ENCODE measurements around the gene PTPN14.

Gene PTPN14

DNA sequence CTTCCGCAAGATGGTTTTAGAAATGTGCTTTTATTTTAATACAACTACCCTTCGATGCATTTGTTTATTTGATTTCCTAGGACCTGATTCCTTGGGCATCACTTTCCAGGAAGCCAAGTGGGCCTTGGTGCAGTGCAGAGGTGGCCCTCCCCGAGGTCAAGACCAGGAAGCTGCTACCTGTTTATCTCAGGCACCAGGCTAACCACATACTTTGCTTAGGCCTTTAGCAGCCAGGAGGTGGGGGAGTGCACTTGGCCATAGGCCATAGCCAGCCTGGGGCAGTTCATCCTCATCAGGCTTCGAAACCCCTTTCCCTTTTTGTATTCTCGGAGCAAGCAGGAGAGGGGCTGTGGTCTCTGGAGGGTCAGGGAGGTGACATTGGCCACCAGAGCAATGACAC, 225.0 kb downstream of the PTPN14 start:
- DNase-seq: no peak

DNA sequence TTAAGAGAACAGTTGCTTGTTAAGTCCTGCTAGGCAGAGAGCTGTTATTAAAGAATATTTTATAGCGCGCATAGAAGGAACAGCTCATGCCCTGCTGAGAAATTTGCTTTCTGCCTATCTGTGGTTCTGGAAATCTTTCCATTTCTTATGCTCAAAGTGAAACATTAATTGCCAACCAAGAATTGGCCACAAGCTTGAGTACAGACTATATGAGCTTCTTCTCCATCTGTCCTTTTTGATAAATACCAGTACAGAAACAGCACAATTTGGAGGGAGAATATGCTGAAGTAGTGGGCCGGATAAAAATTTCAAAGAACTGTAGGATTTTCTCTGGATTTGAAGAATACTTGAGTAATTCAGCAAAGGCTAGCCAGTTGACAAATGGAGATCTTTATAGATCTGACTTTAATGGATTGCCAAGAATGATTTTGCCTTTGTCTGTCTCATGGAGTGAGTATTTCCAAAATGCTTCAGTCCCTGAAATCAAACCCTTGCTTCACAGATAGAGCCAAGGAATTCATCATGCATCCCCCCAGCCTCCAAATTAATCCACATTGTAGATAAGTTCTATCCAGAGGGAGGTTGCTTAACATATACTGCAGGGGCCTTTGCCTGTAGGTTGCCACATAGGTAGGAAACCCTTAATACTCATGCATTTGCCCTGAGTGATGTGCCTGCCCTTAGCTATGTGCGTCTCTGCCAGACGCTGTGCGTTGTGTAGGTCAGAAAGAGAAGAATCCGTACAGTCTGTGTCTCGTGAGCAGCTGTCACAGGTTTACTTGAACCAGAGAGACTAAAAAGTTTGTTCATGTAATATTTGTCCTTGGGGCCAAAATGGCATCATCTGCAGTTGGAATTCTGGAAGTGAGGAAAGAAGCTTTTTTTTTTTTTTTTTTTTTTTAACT, 226.3 kb downstream of the PTPN14 start:
- DNase-seq: no peak

- no peak for DNase-seq
Measured at GRCh38 chr1:214321705-214322453, 229.5 kb downstream of the PTPN14 start.

- DNase-seq: no peak
Measured at GRCh38 chr1:214319938-214320337, 231.5 kb downstream of the PTPN14 start.

- no peak for DNase-seq
Measured at GRCh38 chr1:214318956-214319736, 232.3 kb downstream of the PTPN14 start.

- DNase-seq: no peak
Measured at GRCh38 chr1:214318356-214318755, 233.0 kb downstream of the PTPN14 start.

GRCh38 chr1:214317734-214318133, 233.7 kb downstream of the PTPN14 start:
- no peak for DNase-seq

GRCh38 chr1:214317300-214317699, 234.1 kb downstream of the PTPN14 start:
- DNase-seq: no peak

- DNase-seq: no peak
Measured at GRCh38 chr1:214316593-214316992, 234.8 kb downstream of the PTPN14 start.

DNA sequence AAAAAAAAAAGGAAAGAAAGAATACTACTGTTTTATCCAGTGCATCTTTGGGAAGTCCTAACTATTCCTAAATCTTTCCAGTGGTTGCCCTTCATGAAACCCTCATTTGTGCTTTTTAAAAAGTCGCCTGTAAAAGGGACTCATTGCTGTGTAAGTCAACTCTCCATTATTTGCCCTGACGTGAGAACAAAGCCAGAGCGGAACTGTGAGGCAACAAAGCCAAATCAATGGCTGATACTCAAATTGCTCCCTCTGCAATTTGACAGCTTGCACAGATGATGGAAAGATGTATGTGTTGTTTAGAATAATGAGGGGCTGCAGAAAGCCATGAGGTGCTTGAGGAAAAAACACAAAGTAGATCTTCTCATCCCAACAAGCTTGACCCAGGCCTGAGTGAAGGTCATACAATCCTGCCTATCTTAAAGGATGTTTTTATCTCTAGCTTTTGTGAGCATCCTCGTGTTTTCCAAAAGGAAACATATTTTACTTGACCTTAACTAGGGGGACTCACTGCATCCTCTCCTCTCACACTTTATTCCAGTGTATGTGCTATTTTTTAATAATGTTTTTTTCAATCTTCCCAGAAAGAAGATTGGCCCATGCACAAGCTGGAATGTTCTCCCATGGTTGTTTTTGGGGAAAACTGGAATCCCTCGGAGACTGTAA, 237.1 kb downstream of the PTPN14 start:
- no peak for DNase-seq

DNA sequence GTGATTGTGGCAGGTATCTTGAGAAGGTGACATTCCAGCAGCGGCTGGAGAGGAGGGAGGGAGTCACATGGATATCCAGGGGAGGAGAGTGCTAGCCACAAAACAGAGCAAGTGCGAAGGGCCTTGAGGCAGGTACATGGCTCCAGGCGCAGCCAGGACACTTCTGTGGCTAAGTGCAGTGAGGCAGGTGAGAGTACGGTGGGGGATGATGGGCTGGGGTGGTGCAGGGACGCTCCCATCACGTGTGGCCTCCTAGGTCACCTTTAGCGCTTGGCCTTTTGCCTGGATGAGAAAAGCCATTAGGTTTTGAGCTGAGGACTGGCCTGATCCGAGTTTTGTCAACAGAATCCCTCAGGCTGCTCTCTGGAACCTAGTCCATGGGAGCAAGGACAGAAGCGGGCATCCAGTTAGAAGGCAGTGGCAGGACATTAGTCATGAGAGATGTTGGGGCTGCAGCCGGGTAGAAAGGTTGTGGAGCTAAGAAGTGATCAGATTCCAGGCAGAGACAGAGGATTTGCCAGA, 238.8 kb downstream of the PTPN14 start:
- DNase-seq: no peak

- DNase-seq: no peak
Measured at GRCh38 chr1:214310777-214311690, 240.4 kb downstream of the PTPN14 start.

- DNase-seq: no peak
Measured at GRCh38 chr1:214310010-214310409, 241.4 kb downstream of the PTPN14 start.

GRCh38 chr1:214306269-214306668, 245.1 kb downstream of the PTPN14 start:
- no peak for DNase-seq

DNA sequence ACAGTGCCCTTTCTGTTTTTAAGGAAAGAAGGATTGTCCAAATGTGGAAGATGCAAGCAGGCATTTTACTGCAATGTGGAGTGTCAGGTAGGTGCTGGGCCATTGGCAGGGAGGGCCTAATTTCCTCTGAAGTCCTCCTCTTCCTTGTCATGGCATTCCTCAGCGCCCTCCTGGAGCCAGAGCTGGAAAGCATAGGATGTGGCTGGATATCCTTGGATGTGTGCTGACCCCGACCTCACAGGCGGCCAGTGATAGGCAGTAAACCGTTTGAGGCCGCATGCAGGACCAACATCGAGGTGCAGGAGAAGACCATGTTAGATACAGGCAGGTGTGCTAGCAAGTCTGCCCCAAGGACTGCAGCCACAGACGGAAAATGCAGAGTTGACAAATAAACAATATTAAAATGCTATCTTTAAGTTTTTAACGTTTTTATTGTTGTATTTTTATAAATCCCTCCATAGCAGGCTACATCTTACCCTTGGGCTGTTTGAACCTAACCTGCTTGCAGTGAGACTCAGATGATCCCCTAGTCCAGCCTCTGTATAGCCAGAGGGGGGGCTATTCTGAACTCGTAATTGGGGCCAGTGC, 246.1 kb downstream of the PTPN14 start:
- no peak for DNase-seq

DNA sequence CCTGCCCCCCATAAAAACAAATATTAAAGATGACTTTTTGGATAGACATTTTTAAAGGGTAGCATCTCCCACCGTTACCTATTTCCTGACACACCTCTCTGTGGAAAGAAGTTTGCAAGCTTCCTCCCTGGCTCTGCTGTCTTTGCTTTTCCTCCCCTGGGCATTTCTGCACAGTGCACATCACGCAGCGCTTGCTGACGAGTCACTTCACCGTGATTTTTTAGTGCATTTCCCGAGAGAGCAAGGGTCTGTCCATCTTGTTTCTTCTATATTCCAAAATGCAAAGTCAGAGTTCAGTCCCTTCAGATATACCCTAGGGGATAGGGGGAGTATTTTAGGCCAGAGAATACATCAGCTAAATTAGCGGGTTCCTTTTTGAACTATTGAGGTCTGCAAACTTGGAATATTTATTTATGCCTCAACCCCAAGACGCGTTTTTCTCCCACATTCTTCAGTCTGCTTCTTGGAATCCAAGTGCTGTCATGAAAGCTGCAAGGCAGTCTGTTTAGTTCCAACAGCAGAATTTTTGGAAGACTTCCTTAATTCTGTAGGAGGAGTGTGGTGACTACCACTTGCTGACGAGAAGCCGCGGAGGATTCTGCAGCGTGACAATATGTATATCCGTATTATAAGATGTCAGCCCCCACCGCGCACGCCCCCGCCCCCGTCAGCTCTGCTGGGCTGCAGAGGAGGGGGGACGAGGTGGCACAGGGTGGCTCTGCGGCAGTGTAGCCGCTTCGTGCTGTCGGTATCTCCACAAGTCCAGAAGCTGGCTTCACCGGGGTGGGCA, 248.1 kb downstream of the PTPN14 start:
- no peak for DNase-seq

DNA sequence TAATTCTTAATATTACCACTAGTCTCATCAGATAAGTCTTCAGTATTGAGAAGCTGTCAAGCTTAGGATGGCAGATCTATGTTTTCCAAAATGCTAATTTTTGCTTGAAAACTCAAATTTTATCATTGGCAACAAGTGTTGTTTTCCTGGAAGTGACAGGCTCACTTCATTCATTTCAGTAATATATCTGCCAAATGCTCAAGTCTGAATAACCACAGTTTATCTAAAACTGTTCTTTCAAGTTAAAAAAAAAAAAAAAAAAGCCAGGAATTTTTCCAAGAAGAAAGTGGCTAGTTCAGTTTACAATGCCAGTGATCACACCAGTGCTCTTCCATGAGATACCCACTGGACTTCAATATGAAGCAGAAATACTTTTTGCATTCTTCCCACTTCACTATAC, 249.9 kb downstream of the PTPN14 start:
- no peak for DNase-seq

GRCh38 chr1:214300149-214300780, 251.1 kb downstream of the PTPN14 start:
- no peak for DNase-seq

Measured in activated CD8-positive, alpha-beta memory T cell treated with anti-CD3 and anti-CD28 coated beads, Interleukin-2, amount 50 U/mL, for 4 hours (primary cell).